HG03571 (cell line): ENCODE results near the gene SLC25A20.

Experiments
- ATAC-seq: cut with Tn5 transposase; IDR thresholded peaks from one replicate; pipeline ENCODE4 v1.9.1; 2021; ENCODE audit not compliant: unreplicated experiment

Gene SLC25A20

GRCh38 chr3:48897460-48898376, 964 bp downstream of the SLC25A20 start:
- no peak for ATAC-seq

DNA sequence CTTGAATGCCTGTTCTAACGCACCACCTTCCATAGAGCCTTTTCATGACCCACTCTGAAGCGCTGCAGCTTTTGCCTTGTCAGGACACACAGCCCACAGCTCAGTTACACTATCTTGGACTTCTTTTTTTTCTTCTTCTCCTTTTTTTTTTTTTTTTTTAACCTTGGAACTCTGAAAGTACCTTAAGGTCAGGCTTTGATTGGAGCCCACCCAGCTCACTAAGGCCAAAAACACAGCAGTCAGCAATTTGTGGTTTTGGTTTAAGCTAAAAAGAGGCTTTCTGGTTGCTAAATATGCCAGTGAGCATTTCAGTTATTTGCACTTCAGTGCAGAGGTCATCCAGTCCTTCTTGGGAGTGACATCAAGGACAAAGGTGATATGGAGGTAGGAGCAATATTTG, 1.7 kb downstream of the SLC25A20 start:
- ATAC-seq: no peak

DNA sequence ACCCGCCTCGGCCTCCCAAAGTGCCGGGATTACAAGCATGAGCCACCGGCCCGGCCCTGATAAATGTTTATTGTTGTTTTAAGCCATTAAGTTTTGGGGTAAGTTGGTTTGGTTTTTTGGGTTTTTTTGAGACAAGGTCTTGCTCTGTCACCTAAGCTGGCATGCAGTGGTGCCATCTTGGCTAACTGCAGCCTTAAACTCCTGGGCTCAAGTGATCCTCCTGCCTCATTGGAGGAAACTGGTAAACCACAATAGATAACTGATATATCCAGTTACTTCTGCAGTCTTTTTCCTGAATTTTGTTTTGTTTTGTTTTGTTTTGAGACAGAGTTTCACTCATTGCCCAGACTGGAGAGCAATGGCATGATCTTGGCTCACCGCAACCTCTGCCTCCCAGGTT, 4.2 kb downstream of the SLC25A20 start:
- ATAC-seq: no peak

- no peak for ATAC-seq
These were observed 7.1 kb downstream of the SLC25A20 start for GRCh38 chr3:48891606-48892005.

DNA sequence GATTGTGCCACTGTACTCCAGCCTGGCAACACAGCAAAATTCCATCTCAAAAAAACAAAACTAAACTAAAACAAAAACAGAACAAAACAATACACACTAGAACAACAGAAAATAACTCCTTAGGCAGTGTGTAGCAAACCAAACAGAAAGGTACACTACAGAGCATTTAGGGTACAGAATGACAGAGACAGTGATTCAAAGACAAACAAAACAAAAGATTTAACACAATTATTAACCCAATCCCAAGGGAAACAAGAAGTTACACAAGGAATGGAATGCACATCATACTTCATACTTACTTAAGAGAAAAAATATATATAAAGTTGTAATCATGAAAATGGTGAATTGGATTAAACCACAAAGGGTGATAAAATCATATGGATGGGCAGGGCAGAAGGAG, 12.9 kb downstream of the SLC25A20 start:
- no peak for ATAC-seq

- no peak for ATAC-seq
These were observed 17.0 kb downstream of the SLC25A20 start for GRCh38 chr3:48881652-48882114.

DNA sequence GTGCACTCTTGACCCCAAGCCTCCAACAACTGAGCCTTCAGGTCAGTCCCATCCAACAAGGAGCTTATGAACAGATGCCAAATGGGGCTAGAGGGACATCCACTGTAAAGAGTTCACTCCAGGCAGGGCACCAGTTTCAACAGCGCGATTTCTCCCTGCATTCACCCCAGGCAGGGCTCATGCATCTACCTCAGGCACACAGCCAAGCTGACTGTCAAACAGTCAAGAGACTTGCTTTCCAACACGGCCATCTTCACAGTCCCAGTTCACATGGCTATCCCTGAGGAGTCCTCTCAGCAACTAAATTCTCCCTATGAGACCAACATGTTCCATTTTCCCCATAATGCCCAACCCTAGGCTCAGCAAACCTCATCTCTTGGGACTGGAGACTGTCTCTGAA, 17.7 kb downstream of the SLC25A20 start:
- no peak for ATAC-seq

GRCh38 chr3:48879994-48880377, 18.7 kb downstream of the SLC25A20 start:
- no peak for ATAC-seq

GRCh38 chr3:48879307-48879993, 19.2 kb downstream of the SLC25A20 start:
- ATAC-seq: no peak

DNA sequence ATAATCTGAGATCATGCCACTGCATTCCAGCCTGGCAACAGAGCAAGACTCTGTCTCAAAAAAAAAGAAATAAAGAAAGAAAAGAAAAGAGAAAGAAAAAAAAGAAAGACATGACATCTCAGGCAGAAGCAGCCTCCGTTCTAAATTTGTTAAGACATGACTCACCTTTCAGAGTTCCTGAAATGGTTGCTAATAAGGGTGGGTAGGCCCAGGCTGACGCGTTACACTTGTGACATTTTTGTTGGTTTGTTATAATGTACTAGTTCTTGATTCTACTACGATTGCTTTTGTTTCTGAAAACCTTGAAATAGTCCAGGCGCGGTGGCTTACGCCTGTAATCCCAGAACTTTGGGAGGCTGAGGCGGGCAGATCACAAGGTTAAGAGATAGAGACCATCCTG, 21.0 kb downstream of the SLC25A20 start:
- ATAC-seq: no peak

GRCh38 chr3:48863122-48863521, 35.6 kb downstream of the SLC25A20 start:
- no peak for ATAC-seq

GRCh38 chr3:48859206-48859605, 39.5 kb downstream of the SLC25A20 start:
- ATAC-seq: no peak

DNA sequence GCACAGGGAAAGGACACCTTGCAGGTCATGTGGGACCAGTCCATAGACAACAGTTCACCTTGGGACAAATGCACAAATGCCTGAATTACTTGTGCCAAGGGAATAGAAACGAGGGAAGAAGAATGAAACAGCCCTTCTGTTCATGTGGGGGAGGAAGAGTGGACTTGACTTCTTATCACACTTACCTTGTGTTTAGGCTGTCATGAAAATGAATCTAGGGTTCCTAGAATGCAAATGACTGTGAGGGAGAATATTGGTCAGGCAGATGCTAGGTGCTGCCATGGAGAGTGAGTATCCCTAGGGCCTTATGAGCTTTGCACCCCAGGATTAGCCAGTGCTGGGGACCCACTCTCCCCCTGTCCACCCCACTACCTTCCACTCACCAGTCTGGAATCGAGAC, 40.0 kb downstream of the SLC25A20 start:
- no peak for ATAC-seq

DNA sequence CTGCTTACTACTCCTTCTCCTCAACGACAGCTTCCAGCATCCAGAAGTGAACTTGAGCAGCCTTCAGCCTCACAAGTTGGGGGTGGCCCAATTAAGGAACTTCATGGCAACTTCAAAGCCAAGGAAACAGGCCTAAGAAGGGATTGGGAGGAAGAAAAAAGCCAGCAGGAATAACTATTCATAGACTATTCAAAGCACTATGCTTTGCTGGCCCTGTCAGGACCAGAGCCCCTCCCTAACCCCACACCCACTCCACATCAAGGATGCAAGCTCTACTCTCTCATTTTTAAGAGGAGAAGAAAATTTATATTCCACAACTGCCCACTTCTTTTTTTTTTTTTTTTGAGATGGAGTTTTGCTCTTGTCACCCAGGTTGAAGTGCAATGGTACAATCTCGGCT, 41.0 kb downstream of the SLC25A20 start:
- no peak for ATAC-seq

DNA sequence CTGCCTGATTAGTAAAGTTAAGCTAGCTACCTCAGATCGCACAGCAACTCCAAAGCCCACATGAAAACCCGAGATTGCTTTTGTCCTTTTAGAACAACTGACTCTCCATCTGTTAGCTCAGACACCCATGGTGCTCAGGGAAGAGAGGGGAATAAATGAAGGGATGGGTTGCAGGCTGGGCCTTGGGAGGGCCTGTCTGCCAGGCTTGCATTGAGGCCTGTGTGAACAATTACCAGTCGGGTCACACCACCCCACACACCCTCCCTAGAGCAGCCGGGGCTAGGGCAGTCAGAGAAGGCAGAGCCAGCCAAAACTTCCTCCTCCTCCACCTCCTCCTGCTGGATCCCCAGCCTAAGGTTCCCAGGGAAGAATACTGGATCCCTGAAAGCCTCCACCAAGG, 42.2 kb downstream of the SLC25A20 start:
- no peak for ATAC-seq

GRCh38 chr3:48855681-48856447, 42.8 kb downstream of the SLC25A20 start:
- ATAC-seq: no peak

DNA sequence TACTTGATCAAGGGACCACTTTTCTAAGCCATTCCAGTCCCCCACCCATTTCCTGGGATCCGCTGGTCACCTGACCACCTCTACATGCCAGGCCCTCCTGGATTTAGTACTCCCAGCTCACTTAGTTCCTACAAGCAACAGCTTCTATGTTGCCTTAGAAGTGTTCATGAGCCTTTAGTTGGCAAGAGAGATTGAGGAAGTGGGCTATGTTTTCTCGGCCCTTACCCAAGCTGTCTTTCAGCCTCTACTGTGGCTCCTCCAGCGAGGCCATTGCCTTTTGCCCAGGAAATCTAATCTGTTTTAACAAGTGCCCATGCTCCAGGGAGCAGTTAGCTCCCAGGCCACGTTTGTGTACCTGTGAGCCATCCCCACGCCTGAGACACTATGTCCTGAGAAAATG, 46.5 kb downstream of the SLC25A20 start:
- ATAC-seq: no peak

DNA sequence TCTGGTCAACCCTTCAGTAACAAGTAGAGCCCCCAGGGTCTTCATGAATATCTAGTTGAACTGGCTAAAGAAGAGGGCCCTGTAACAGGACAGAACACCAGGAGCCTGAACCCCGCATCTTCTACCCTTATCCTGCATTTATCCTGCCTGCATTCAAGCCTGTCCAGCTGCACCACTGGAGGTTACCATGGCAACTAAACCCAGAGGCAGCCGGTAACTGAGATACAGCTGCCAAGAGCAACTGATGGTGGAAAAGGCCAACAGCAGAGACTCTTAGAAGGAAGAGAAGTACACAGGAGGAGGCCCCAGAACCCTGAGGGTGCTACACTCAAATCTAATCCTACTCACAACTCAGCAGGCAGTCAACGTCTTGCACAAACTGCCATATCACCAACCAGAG, 47.3 kb downstream of the SLC25A20 start:
- no peak for ATAC-seq

- ATAC-seq: no peak
These were observed 49.7 kb downstream of the SLC25A20 start for GRCh38 chr3:48848816-48849515.

GRCh38 chr3:48847504-48848423, 50.9 kb downstream of the SLC25A20 start, which contains the start of gene PRKAR2A:
Gene PRKAR2A, minus strand, starts transcription at chr3:48847874. Its CDS starts 278 bp downstream, at chr3:48847596.
- peak; percentile 78 for ATAC-seq
